ENCODE data around the gene RIMBP2.
"Not testable (repeated sequence)": the region's sequence is repeated elsewhere in the genome, so short reads cannot be mapped to it uniquely, and the experiment has no call there.

RIMBP2 gene

DNA sequence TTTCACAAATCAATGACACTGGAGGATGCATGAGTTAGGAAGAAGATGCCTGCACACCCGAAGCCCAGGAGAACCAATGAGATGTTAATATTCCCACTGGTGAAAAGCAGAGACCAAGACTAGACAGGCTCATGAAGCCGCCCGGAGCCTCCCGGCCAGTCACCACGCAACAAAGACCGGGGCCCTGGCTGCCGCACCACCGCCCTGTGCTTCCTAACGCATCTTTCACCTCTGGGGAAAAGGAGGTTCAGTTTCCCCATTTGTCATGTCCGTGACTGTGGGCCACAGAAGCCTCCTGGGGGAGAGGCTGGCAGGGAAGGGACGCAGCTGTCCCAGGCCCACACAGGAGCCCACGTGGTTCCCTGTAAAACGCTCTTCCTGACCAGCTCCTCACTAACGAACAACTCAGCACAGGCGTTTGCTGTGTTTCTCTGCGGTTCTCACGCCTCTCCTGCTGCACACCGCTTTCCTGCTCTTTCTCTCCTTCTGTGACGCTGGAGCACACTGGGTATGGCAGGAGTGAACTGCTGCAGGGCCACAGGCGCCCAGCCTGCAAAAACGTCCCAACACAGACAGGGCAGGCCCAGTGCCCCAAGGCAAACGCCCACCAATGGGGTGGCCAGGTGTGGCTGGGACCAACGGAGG lies 10.8 kb downstream of the RIMBP2 start:
- DNase-seq, result no peak

DNA sequence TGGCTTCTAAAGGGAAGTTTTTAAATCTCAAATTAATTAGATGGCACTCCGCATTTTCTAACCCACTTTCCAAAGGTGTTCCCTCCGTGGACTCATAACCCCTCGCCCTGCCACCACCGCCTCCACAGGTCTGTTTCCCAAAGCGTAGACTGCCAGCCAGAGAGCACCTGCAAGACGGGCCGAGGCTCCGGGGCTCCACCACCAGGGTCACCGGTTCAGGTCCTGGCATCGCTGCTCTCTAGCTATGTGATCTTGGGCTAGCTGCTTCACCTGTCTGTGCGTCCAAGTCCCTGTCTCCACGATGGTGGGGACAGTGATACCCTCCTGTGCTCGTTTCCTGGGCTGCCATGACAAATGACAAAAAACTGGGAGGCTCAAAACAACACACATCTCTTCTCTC lies 11.5 kb downstream of the RIMBP2 start:
- no peak for DNase-seq

DNA sequence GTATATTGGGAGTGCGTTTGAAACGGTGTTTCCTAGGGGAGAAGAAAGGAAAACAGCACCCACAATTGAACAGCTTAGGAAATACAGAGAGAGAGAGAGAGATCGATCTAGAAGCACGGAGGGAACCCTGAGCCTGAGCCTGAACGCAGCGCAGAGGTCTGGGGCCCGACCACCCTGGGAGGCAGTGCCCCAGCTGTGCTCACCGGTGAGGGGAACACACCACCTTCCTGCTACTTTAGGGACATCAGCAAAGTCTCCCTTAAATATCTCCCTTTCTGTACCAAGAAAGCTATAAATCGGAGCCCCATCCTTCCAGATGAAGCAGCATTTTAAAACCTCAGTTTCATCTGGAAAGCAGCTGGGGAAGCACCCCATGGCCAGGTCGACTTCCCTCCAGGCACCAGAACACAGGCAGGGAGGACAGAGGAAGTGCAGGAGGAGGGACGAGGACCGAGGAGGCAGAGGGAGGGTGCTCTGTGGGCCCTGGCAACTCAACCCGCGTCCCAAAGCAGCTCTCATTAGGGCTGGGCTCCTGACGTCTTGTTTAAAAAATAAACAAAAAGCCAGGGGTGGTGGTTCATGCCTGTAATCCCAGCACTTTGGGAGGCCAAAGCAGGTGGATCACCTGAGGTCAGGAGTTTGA lies 12.2 kb downstream of the RIMBP2 start:
- no peak for DNase-seq

DNA sequence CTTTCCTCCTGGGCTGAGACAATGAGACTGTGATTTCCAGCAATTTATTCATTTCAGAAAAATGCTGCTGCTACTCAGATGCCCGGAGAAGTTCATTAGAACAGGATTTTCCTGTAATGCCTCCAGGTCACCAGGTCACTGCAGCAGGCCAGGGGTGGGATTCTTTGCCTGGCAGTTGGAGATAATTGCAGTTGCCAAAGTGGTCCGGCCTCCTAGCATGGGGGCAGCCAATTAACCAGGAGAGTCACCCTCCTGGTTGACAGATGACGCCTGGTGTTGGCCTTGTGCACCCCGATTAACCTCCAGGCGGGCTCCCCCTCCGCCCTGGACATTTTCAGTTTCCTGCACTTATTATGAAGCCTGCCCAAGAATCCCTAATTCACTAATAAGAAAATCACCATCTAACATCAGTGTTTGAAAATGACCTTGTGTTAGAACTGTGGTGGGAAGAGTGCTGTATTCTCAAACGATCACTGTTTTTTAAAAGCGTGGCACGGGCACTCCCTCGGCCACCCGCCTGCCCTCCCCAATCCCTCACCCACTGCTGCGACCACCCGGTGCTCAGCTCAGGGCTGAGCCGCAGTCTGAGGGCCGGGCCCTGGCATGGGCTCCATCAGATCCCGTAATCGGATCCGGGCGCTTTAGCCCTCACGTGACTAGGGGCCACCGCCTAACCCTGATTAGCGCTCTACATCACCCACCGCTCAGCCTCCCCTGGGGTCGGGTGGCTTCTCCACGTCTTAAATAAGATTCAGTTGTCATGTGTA lies 12.9 kb downstream of the RIMBP2 start:
- no peak for DNase-seq

DNA sequence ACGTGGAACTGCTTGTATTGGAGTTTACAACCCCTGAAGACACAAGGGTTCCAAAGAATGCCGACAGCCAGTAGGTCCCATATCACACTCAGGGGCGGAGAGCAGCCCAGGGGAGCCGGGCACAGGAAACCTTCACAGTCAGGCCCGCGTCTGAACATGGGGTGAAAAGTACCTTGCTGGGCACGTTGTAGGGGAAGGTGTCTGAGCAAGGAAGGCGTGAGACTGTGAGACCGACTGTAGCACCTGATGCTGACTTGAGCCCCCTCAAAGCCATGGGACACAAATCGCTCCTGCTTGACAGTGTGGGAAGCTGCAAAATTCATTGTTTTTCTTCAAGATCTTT lies 14.7 kb downstream of the RIMBP2 start:
- no peak for DNase-seq

DNA sequence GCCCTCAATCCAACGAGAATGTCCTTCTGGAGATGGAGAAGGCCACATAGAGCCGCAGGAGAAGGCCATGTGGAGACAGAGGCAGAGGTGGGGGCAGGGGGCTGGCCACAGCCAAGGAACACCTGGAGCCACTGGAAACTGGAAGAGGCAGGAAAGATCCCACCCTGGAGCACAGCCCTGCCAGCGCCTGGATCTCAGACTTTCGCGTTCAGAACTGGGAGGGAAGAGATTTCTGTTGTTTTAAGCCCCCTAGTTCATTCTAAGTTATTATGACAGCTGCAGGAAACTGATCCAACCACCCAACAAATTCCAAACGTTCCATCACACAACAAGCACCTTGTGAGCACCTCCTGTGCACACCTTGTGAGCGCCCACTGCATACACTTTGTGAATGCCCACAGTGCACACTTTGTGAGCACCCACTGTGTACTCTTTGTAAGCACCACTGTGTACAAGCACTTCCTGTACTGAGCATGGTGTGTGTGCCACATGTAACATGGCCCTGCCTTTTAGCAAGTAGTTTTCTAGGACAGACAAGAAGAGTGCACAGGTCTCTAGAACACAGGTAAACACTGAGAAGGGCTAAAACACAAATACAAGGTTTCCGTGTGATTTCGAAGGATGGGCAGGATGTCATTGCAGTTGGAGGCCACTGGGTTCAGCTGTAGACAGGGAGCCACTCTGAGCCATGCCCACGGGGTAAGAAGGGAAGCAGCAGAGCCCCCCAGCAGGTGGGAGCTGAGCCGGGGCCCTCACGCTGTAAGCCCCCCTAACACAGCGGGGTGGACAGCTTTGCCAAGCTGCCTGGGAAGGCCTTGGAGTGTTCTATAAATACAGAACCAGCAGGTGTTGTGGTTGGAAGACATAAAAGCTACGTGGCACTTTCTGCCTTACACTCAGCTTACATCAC lies 15.4 kb downstream of the RIMBP2 start:
- no peak for DNase-seq

DNA sequence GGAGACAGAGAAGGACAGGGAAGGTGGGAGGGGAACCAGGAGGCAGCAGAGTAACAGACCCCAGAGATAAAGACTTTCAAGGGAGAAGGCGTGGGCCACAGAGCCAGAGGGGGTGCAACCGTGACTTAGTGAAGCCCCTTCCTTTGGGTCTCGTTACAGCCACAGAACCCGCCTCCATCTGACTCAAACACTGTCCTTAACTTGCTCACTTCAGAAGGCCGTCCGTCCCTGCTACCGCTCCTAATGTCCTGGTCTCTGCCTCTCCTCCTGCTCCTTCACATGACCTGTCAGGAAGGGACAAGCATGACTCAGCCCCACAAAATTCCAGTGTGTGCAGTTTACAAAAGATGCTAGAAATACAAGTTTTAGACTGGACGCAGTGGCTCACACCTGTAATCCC lies 18.0 kb downstream of the RIMBP2 start:
- DNase-seq, result no peak

DNA sequence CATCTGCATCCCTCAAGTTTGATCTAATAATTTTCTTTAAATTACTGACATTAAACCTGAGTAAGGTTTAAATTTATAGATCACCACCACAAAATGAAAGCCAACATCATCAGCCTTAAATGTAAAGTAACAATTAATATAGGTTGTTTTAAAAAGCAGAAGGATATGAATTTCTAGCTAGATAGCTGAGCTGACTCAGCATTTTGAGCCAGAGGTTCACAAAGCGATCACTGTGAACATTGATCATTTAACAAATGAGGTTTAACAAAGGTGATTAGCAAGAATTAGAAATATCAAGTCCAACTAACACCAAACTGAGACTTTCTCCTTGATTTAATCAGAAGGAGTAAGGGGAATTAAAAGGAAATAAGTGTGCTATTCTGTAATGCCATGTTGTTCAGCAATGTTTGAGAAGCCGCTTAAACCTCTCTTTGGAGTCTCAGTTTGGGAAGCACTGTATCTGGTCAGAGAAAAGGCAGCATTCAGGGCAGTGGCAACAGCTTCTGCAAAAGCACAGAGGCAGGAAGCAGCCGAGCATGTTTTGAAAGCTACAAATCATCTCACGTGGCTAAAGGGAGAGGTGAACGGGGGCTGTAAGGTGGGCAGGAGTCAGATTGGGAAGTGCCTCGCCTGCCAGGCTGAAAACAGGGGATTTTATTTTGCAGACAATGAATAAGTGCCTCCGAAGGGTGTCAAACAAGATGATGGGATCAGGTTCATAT lies 19.6 kb downstream of the RIMBP2 start:
- DNase-seq, result no peak

DNA sequence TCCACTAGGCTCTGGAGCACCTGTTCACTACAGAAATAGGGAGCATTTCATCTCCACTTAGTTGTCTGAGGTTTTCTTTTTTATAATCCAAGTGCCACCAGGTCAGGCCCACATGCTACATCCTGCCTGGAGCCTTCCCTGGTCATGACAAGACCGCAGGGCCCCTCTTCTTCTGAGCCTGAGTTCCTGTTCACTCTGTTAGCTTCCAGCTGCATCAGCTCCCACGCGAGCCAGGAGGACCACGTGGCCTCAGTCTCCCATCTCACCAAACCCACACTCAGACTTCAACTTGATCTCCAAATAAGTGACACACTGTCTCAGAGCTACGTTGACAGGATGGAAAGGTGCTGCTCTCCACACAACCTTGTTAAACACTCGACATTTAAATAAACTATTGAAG lies 21.0 kb downstream of the RIMBP2 start:
- DNase-seq, result no peak

DNA sequence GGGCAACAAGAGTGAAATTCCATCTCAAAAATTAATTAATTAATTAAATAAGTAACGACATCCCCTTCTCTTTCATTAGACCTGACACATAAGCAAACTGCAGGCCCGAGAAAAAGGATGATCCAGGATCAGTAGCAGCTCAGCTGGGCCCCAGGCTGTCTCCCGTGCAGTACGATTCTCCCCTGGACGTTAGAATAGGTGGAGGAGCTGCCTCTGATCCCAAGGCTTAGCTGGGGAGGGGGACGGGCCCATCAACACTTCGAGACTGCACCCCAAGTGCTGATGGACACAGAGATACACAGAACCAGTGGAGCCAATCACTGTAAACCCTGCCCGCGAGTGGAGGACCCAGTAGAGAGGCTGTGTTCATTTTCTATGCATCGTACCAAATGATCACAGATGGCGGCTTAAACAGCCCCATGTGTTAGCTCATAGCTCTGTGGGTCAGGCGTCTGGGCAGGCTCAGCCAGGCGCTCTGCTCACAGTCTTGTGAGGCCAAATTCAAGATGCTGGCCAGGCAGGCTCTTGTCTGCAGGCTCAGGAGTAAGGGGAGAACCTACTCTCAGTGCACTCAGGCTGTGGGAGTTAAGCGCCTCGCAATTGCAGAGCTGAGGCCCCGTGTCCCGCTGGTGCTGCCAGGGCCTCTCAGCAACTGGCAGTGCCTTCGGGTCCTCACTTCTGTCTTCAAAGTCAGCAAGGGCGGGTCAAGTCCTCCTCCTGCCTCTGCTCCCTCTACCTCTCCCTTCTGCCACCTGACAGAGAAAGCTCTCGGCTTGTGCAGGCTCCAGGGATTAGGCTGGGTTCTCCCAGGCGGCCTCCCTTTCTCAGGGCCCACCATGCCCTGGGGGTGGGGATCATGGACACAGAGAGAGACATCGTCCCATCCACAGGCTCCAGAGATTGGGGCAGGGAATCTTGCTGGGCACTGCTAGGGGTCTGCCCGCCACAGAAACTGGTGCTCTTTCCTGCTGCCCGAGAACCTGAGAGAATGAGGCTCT lies 26.4 kb downstream of the RIMBP2 start:
- DNase-seq, result no peak

DNA sequence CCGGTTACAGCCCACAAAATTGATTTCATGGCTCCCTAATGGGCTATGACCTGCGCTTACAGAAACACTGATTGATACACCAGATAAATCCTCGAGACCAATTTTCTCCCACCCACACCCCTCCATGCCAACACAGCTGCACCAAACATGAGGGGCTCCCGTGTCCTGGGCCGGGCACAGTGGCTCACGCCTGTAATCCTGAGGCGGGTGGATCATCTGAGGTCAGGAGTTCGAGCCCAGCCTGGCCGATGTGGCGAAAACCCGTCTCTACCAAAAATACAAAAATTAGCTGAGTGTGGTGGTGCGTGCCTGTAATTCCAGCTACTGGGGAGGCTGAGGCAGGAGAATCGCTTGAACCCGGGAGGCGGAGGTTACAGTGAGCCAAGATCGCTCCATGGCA lies 27.1 kb downstream of the RIMBP2 start:
- DNase-seq, result not testable (repeated sequence)

DNA sequence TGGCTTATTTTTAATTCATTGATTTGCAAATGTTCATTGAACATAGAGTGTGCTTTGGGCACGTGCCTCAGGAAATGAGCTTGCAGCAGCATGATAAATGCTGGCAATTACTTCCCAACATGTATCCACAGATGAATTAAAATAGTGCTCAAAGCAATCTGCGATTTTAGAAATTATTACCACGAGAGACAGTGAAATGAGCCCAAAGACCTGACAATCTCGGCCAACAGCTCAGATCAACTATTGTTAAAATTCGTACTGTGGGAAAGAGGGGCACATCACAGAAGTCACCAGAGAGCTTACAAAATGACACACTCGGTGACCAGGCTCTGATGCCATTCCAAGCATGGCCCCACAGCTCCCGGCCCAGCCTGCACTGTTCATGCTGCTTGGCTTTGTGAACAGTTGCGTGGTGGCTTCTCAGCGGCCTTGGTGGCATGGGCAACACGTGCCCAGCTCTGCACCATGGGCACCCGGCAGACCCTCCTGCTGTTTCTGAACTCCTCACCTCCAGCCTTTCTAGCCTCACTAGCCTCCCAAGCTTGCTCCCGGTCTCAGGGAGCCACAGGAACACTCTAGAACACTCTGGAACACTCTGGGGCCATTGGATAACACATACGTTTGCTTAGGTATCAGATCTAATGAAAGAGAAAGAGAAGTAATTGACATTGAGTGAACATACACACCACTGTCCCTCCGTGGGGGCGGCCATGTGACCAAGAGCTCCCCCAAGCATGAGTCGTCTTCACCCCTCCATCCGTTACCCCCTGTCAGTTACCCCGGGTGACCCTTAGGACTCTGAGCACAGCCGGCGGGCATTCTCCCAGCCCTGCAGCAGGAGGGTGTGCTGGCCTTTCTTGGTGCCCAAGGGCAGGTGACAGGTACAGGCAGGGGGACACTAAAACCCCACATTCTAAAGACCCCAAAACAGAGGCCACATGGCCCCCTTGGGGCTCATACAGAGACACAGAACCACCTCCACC lies 28.0 kb downstream of the RIMBP2 start:
- no peak for DNase-seq

DNA sequence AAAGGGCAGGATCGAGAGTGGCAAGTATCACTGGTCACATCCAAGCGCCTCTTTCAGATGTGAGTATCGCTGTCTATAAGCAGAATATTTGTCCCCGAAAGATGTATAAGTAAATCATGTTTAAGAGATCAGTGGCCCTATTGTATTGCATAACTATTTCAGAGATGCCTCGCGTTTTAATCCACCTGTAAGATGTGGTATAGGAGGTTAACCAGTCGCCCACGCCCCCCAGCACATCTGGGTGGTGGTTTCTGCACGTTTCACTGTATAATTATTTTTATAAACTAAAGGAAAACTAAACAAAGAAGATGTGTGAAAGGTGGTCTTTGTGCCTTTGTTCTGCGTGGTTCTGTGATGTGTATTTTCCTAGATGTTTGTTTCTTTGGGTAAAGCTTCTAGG lies 28.9 kb downstream of the RIMBP2 start:
- DNase-seq, result no peak

DNA sequence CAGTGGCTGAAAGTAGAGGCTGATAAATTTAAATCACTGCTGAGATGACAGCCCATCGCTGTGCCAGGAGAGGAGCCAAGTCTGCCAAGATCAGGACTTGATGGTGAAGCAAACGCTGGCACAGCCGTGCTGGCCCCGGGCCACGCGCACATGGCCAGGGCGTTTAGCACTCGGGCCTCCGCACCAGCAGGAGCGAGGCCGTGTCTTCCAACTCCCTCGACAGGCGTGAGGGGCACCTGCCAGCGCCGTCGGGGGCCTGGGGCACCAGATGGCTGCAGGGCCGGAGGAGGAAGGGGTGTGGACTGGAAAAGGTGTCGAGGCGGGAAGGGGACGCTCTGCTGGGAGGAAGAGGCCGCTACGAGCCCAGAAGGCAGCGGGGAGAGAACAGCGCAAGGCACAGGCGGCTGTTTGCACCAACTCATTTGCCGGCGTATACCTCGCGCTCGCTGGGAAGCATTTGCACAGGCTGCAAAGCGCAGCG lies 29.5 kb downstream of the RIMBP2 start:
- no peak for DNase-seq

DNA sequence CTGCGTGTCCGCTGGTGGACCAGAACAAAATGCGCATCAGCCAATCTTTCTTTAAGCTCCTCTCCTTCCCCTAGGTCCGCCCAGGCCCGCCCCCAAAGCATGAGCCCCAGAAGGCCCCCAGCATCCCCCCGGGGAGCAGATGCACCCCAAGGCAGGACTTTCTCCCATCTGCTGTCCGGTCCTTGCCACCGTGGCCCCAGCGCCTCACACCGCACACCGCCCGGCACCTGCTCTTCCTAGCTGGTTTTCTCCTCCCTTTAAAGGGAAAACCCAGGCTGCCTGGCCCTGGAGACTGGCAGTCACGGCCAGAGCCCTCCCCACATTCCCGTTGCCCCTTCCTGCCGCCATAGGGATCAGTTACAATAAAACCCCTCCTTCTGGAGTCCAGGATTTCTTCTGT lies 30.2 kb downstream of the RIMBP2 start:
- no peak for DNase-seq

DNA sequence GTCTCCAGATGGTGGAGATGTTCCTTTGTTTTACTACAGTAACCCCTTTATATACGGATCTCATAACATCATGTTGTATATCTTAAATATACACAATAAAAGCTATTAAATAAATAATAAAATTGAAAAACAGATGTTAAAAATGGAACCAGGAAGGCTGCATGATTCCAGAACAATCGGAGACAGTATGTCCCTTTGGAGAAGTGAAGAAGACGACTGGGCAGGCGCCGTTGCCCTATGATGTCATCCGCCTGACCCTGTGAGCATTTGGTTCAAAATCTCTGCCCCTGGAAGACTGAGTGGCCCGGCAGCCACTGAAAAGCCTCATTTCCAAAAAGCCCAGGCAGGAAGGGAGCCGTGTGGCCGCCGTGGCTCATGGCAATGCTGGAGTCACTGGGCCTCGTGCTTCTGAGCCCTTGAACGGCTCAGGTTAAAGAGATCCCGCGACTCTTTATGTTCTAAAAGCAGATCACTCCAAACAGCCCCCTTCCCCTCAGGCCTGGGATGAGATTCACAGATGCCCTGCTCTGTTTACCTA lies 30.8 kb downstream of the RIMBP2 start:
- DNase-seq, result no peak

DNA sequence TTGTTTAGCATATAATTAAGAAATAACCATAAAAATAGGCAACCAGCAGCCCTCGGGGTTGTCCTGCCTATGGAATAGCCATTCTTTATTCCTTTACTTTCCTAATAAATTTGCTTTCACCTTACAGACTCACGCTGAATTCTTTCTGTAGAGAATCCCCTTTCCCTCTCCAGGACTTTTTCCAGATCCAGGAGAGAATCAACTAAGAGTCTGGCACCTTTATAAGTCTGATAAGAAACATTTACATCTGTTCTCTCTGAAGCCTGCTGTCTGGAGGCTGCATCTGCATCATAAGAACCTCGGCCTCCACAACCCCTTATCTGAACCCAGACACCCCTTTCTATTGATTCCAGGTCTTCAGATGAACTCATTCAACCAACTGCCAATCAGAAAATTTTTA lies 32.3 kb downstream of the RIMBP2 start:
- DNase-seq, result no peak

DNA sequence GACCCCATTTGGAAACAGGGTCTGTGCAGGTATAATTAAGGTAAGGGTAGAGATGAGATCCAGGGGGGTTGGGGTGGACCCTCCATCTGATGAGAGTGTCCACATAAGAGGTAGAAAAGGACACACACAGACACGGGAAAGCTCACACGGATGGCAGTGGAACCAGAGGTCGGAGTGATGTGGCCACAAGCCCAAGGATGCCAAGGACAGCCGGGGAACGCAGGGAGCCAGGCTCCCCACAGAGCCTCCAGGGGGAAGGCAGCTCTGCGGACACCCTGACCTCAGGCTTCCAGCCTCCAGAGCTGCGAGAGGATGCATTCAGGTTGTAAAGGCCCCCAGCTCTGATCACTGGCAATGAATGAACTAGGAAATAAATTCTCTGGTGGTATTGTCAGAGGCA lies 33.0 kb downstream of the RIMBP2 start:
- no peak for DNase-seq

DNA sequence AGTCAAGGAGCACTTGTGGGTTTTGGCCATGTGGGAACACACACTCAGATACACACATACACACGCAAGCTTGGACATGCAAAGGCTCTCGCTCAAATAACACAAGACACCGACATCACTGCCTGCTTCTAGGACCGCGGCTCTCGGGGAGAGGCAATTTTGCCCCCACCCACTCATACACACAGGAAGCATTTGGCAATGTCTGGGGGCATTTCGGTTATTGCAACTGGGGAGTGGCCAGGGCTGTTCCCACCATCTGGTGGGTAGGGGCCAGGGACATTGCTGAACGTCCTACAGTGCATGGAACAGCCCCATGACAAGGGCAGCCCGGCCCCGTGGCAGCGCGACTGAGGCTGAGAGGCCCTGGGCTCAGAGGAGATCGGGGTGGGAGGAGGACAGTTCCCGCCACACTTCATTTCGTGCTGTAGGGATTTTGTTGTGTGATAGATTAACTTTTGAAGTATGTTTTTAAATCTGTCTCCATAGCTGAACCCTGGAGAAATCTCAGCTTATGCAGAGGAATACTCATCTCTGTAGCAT lies 35.6 kb downstream of the RIMBP2 start:
- no peak for DNase-seq

Data from NCI-H526 treated with DMSO at 0.1 percent for 48 hours (cell line).